H9 (cell line): Measurements from ENCODE around the gene POU2AF1. TPM values are rescaled to one million over a fixed set of nuclear protein-coding genes. Genes with fewer than 3 reads are reported as not detected.

Experiments used
- DNase-seq: peaks from one replicate; pipeline ENCODE4 v3.0.0-alpha.2; 2017
- H2AFZ ChIP-seq: one replicate; pipeline ENCODE4 v1.6.1; 2013; ENCODE audit warnings: mild to moderate bottlenecking, low read length, control low read depth, moderate library complexity
- H2AK5ac ChIP-seq: 2 replicates; pipeline ENCODE4 v1.6.1; 2013; ENCODE audit warnings: low read length, control low read depth, mixed read lengths; ENCODE audit not compliant: insufficient read length
- H2BK120ac ChIP-seq: one replicate; pipeline ENCODE4 v1.6.1; 2013; ENCODE audit warnings: low read depth, mild to moderate bottlenecking, low read length, control low read depth, inconsistent platforms; ENCODE audit not compliant: poor library complexity, severe bottlenecking
- H2BK12ac ChIP-seq: 2 replicates; pipeline ENCODE4 v1.6.1; 2013; ENCODE audit warnings: low read length, control low read depth, mixed read lengths, low read depth; ENCODE audit not compliant: insufficient read length
- H2BK15ac ChIP-seq: 2 replicates; pipeline ENCODE4 v1.6.1; 2013; ENCODE audit warnings: low read depth, low read length, control low read depth
- H2BK20ac ChIP-seq: one replicate; pipeline ENCODE4 v1.6.1; 2013; ENCODE audit warnings: low read depth, mild to moderate bottlenecking, low read length, control low read depth, inconsistent platforms; ENCODE audit not compliant: poor library complexity, severe bottlenecking
- H2BK5ac ChIP-seq: 2 replicates; pipeline ENCODE4 v1.6.1; 2013; ENCODE audit warnings: low read length, control low read depth, mixed read lengths; ENCODE audit not compliant: insufficient read length
- H3K14ac ChIP-seq: 2 replicates; pipeline ENCODE4 v1.6.1; 2013; ENCODE audit warnings: low read length, control low read depth; ENCODE audit not compliant: insufficient read depth
- H3K18ac ChIP-seq: 2 replicates; pipeline ENCODE4 v1.6.1; 2013; ENCODE audit warnings: low read depth, mild to moderate bottlenecking, mixed read lengths, low read length, control low read depth; ENCODE audit not compliant: insufficient read length
- H3K23ac ChIP-seq: 2 replicates; pipeline ENCODE4 v1.6.1; 2013; ENCODE audit warnings: low read length, control low read depth, mixed read lengths, low read depth; ENCODE audit not compliant: insufficient read length
- H3K23me2 ChIP-seq: 2 replicates; pipeline ENCODE4 v1.6.1; 2013; ENCODE audit warnings: low read depth, mild to moderate bottlenecking, mixed read lengths, low read length, control low read depth; ENCODE audit not compliant: insufficient read length, poor library complexity, severe bottlenecking
- H3K27ac ChIP-seq: 2 replicates; pipeline ENCODE4 v1.5.1; 2013; ENCODE audit warnings: low read length, control low read depth, mixed read lengths, low read depth; ENCODE audit not compliant: insufficient read length
- H3K27me3 ChIP-seq: 2 replicates; pipeline ENCODE4 v1.6.1; 2013; ENCODE audit warnings: low read length, control low read depth, inconsistent platforms; ENCODE audit not compliant: insufficient read depth
- H3K4ac ChIP-seq: 2 replicates; pipeline ENCODE4 v1.6.1; 2013; ENCODE audit warnings: low read depth, mild to moderate bottlenecking, control low read depth, inconsistent platforms, low read length, moderate library complexity
- H3K4me1 ChIP-seq: 2 replicates; pipeline ENCODE4 v1.6.1; 2013; ENCODE audit warnings: low read length, control low read depth, inconsistent platforms; ENCODE audit not compliant: insufficient read depth
- H3K4me2 ChIP-seq: 2 replicates; pipeline ENCODE4 v1.6.1; 2013; ENCODE audit warnings: low read length, control low read depth, mixed read lengths; ENCODE audit not compliant: insufficient read length, insufficient read depth
- H3K56ac ChIP-seq: 2 replicates; pipeline ENCODE4 v1.6.1; 2013; ENCODE audit warnings: low read depth, mild to moderate bottlenecking, mixed read lengths, low read length, control low read depth; ENCODE audit not compliant: insufficient read length
- H3K79me1 ChIP-seq: 2 replicates; pipeline ENCODE4 v1.6.1; 2013; ENCODE audit warnings: low read depth, mild to moderate bottlenecking, moderate library complexity, low read length, control low read depth, inconsistent platforms; ENCODE audit not compliant: insufficient read depth, poor library complexity, severe bottlenecking
- H3K79me2 ChIP-seq: 2 replicates; pipeline ENCODE4 v1.6.1; 2013; ENCODE audit warnings: low read length, control low read depth, inconsistent platforms; ENCODE audit not compliant: insufficient read depth
- H3K9ac ChIP-seq: 2 replicates; pipeline ENCODE4 v1.6.1; 2013; ENCODE audit warnings: low read length, control low read depth, mixed read lengths; ENCODE audit not compliant: insufficient read length; ENCODE audit errors: extremely low read depth
- H3K9me3 ChIP-seq: one replicate; pipeline ENCODE4 v1.6.1; 2013; ENCODE audit warnings: low read depth, low read length, inconsistent platforms; ENCODE audit not compliant: control insufficient read depth
- H3T11ph ChIP-seq: one replicate; pipeline ENCODE4 v1.6.1; 2013; ENCODE audit warnings: mild to moderate bottlenecking, low read length, control low read depth, inconsistent platforms
- H4K20me1 ChIP-seq: one replicate; pipeline ENCODE4 v1.6.1; 2013; ENCODE audit not compliant: control insufficient read depth, insufficient read length, insufficient read depth
- H4K5ac ChIP-seq: 2 replicates; pipeline ENCODE4 v1.6.1; 2013; ENCODE audit warnings: low read depth, mild to moderate bottlenecking, mixed read lengths, low read length, control low read depth; ENCODE audit not compliant: insufficient read length
- H4K8ac ChIP-seq: replicated peaks from 2 replicates; pipeline ENCODE4 v1.6.1; 2013; ENCODE audit warnings: low read length, control low read depth, mixed read lengths, low read depth; ENCODE audit not compliant: insufficient read length
- H4K91ac ChIP-seq: 2 replicates; pipeline ENCODE4 v1.6.1; 2013; ENCODE audit warnings: low read depth, mild to moderate bottlenecking, moderate library complexity, mixed read lengths, low read length, control low read depth; ENCODE audit not compliant: insufficient read length
- H3K27ac Mint-ChIP-seq, 3 experiments: 2 replicates in 2 of 3; 3 replicates in 1 of 3; pipeline ENCODE4 v1.8.0; 2020 to 2021; ENCODE audit warnings: mixed read lengths in 3 of 3, mild to moderate bottlenecking in 1 of 3, moderate library complexity in 1 of 3
- H3K27me3 Mint-ChIP-seq: 2 replicates; pipeline ENCODE4 v1.8.0; 2021; ENCODE audit warnings: low read depth, mild to moderate bottlenecking, moderate library complexity, mixed read lengths
- H3K36me3 Mint-ChIP-seq, 3 experiments: 2 replicates in 2 of 3; 3 replicates in 1 of 3; pipeline ENCODE4 v1.8.0; 2020 to 2021; ENCODE audit warnings: low read depth in 3 of 3, mixed read lengths in 3 of 3; ENCODE audit not compliant: insufficient read depth in 1 of 3
- H3K4me1 Mint-ChIP-seq, 2 experiments: 2 replicates each; pipeline ENCODE4 v1.8.0; 2020; ENCODE audit warnings: mixed read lengths in 2 of 2
- H3K4me3 Mint-ChIP-seq, 2 experiments: 2 replicates in 1 of 2; 3 replicates in 1 of 2; pipeline ENCODE4 v1.8.0; 2020 to 2021; ENCODE audit warnings: mild to moderate bottlenecking in 2 of 2, mixed read lengths in 2 of 2, moderate library complexity in 1 of 2
- H3K9me3 Mint-ChIP-seq, 2 experiments: 2 replicates in 1 of 2; 3 replicates in 1 of 2; pipeline ENCODE4 v1.8.0; 2020; ENCODE audit warnings: mild to moderate bottlenecking in 2 of 2, mixed read lengths in 2 of 2, moderate library complexity in 1 of 2
- CTCF ChIP-seq: fragments of 200-600 bp; sonication (generic); conservative IDR thresholded peaks from 3 replicates; pipeline ENCODE4 v1.8.0; 2021; ENCODE audit warnings: antibody characterized with exemption, mild to moderate bottlenecking
- WGBS: extraction: QIAGEN DNeasy Blood & Tissue Kit; methylation state at CpG from one replicate; pipeline ENCODE4 v1.1.7; 2013; ENCODE audit warnings: missing lambda C conversion rate, low lambda C conversion rate, mixed read lengths; ENCODE audit not compliant: insufficient read length; ENCODE audit errors: extremely low coverage; 5-methylcytosine and 5-hydroxymethylcytosine counted together
- total RNA-seq: library from RNA; stranded (reverse); gene quantifications from 2 replicates; pipeline ENCODE4 v1.2.1, GENCODE V29; 2021

POU2AF1 gene
- total RNA-seq, 1 experiment from 2014 or later, result not detected

GRCh38 chr11:111412293-111412692 lies 33.2 kb upstream of the POU2AF1 start:
- Histone ChIP-seq H3K18ac (no peak overlapping the region), H3K9ac (no peak overlapping the region), H2BK15ac (no peak overlapping the region), H4K8ac (no peak overlapping the region), H3K27ac (no peak overlapping the region), H3K4me2 (no peak overlapping the region), H4K5ac (no peak overlapping the region), H3T11ph (no peak overlapping the region), H2BK5ac (no peak overlapping the region), H4K91ac (no peak overlapping the region), H3K14ac (no peak overlapping the region), H3K79me1 (no peaks in the 10 kb centered on the region), H3K23ac (no peak overlapping the region), H3K23me2 (no peaks in the 10 kb centered on the region), H3K4me1 (no peaks in the 10 kb centered on the region), H2AFZ (no peak overlapping the region), H2AK5ac (no peak overlapping the region), H3K56ac (no peak overlapping the region), H3K79me2 (no peaks in the 10 kb centered on the region), H2BK12ac (no peak overlapping the region), H3K4ac (no peak overlapping the region), H4K20me1 (no peaks in the 10 kb centered on the region), H2BK20ac (no peak overlapping the region), H2BK120ac (no peak overlapping the region), H3K9me3 (no peaks in the 10 kb centered on the region), H3K27me3 (no peaks in the 10 kb centered on the region)
- no peak overlapping the region for H3K27ac Mint-ChIP-seq
- no peaks in the 10 kb centered on the region; a peak in 1 of 7 replicates for H3K36me3 Mint-ChIP-seq
- no peaks in the 10 kb centered on the region for H3K9me3 Mint-ChIP-seq
- DNase-seq, result no peak
- no peak overlapping the region for H3K4me3 Mint-ChIP-seq
- TF ChIP-seq CTCF, result no peak
- no CpG with 5 or more reads among the region's 3 CpGs for WGBS
- H3K27me3 Mint-ChIP-seq, result no peaks in the 10 kb centered on the region
- peaks cover 14 to 18% of the 10 kb centered on the region in 2 experiments for H3K4me1 Mint-ChIP-seq
